SK-N-SH treated with all-trans-retinoic acid at 6 μM for 48 hours (cell line): ENCODE data around the gene BICD1.
A peak's percentile ranks its signal among the peaks of the same experiment; 100 is the strongest.

Experiments used
- ATAC-seq: fragments of 200-7000 bp; cut with Tn5 transposase; 3 replicates; pipeline ENCODE4 v1.9.1; 2020; ENCODE audit warnings: mild to moderate bottlenecking, moderate library complexity
- ARNTL ChIP-seq: fragments of 450-650 bp; formaldehyde crosslinking; IDR thresholded peaks from 2 replicates; pipeline ENCODE4 v1.5.0; 2020; ENCODE audit warnings: low read depth, mild to moderate bottlenecking, moderate library complexity, borderline replicate concordance
- BACH2 ChIP-seq: fragments of 250-450 bp; sonication (Bioruptor Pico); IDR thresholded peaks from 2 replicates; pipeline ENCODE4 v1.9.0; 2021; ENCODE audit warnings: mild to moderate bottlenecking, borderline replicate concordance
- CSDC2 ChIP-seq: fragments of 250-450 bp; sonication (Bioruptor Pico); IDR thresholded peaks from 2 replicates; pipeline ENCODE4 v1.5.0; 2020; ENCODE audit warnings: mild to moderate bottlenecking, moderate library complexity
- CSRNP3 ChIP-seq: fragments of 250-450 bp; sonication (Bioruptor Pico); IDR thresholded peaks from 2 replicates; pipeline ENCODE4 v1.5.1; 2021; ENCODE audit warnings: mild to moderate bottlenecking, moderate library complexity
- ESRRG ChIP-seq: fragments of 250-450 bp; sonication (Bioruptor Pico); IDR thresholded peaks from 2 replicates; pipeline ENCODE4 v1.6.1; 2021; ENCODE audit warnings: mild to moderate bottlenecking
- GLIS3 ChIP-seq: fragments of 250-450 bp; sonication (Bioruptor Pico); IDR thresholded peaks from 2 replicates; pipeline ENCODE4 v1.5.0; 2020; ENCODE audit warnings: mild to moderate bottlenecking, moderate library complexity
- ISL1 ChIP-seq: fragments of 250-450 bp; sonication (Bioruptor Pico); IDR thresholded peaks from 2 replicates; pipeline ENCODE4 v2.1.2; 2022; ENCODE audit warnings: mild to moderate bottlenecking, moderate library complexity
- OSR1 ChIP-seq: fragments of 250-450 bp; sonication (Bioruptor Pico); IDR thresholded peaks from 2 replicates; pipeline ENCODE4 v1.8.0; 2022; ENCODE audit warnings: moderate library complexity, mild to moderate bottlenecking, inconsistent platforms
- PATZ1 ChIP-seq: fragments of 250-450 bp; sonication (Bioruptor Pico); IDR thresholded peaks from 2 replicates; pipeline ENCODE4 v1.8.0; 2020; ENCODE audit warnings: mild to moderate bottlenecking, moderate library complexity, borderline replicate concordance
- PPARA ChIP-seq: fragments of 250-450 bp; sonication (Bioruptor Pico); IDR thresholded peaks from 2 replicates; pipeline ENCODE4 v1.5.0; 2020; ENCODE audit warnings: mild to moderate bottlenecking, borderline replicate concordance
- SNAI2 ChIP-seq: fragments of 250-450 bp; sonication (Bioruptor Pico); IDR thresholded peaks from 2 replicates; pipeline ENCODE4 v1.5.0; 2020; ENCODE audit warnings: mild to moderate bottlenecking, moderate library complexity
- TCF4 ChIP-seq: fragments of 250-450 bp; sonication (Bioruptor Pico); IDR thresholded peaks from 2 replicates; pipeline ENCODE4 v1.8.0; 2021; ENCODE audit warnings: mild to moderate bottlenecking, moderate library complexity, borderline replicate concordance
- TOX ChIP-seq: fragments of 250-450 bp; sonication (Bioruptor Pico); IDR thresholded peaks from 2 replicates; pipeline ENCODE4 v1.8.0; 2021; ENCODE audit warnings: mild to moderate bottlenecking, moderate library complexity, borderline replicate concordance
- TSHZ2 ChIP-seq: fragments of 250-450 bp; sonication (Bioruptor Pico); IDR thresholded peaks from 2 replicates; pipeline ENCODE4 v1.5.0; 2020; ENCODE audit warnings: mild to moderate bottlenecking, moderate library complexity
- ZC3H10 ChIP-seq: fragments of 250-450 bp; sonication (Bioruptor Pico); IDR thresholded peaks from 2 replicates; pipeline ENCODE4 v1.5.1; 2021; ENCODE audit warnings: mild to moderate bottlenecking, moderate library complexity
- ZFP3 ChIP-seq: fragments of 250-450 bp; sonication (Bioruptor Pico); IDR thresholded peaks from 2 replicates; pipeline ENCODE4 v1.5.0; 2020; ENCODE audit warnings: mild to moderate bottlenecking, moderate library complexity
- ZFP30 ChIP-seq: fragments of 450-650 bp; formaldehyde crosslinking; IDR thresholded peaks from 2 replicates; pipeline ENCODE4 v1.5.0; 2022; ENCODE audit warnings: mild to moderate bottlenecking, moderate library complexity
- ZNF70 ChIP-seq: fragments of 450-650 bp; formaldehyde crosslinking; IDR thresholded peaks from 2 replicates; pipeline ENCODE4 v1.5.0; 2020; ENCODE audit warnings: mild to moderate bottlenecking, moderate library complexity
- ZNF8 ChIP-seq: fragments of 450-650 bp; formaldehyde crosslinking; IDR thresholded peaks from 2 replicates; pipeline ENCODE4 v1.5.0; 2020; ENCODE audit warnings: mild to moderate bottlenecking, moderate library complexity
- TF ChIP-seq, protein P1 (sequence below): fragments of 250-450 bp; sonication (Bioruptor Pico); IDR thresholded peaks from 2 replicates; pipeline ENCODE4 v1.5.1; 2020; ENCODE audit warnings: low read depth, mild to moderate bottlenecking, moderate library complexity

The BICD1 gene

GRCh38 chr12:32106517-32107358 lies at the start of gene BICD1:
TSS of gene BICD1 (plus strand) at chr12:32106847. CDS start at chr12:32107332, 485 bp downstream.
- peak; percentile 91 for ATAC-seq
- TF ChIP-seq OSR1 (CRISPR knock-in tag) (no peak), ARNTL (CRISPR knock-in tag) (no peak), BACH2 (CRISPR knock-in tag) (no peak), TCF4 (CRISPR knock-in tag) (no peak), TOX (CRISPR knock-in tag) (no peak), TSHZ2 (CRISPR knock-in tag) (no peak), ZNF8 (CRISPR knock-in tag) (no peak)

- no peak for TF ChIP-seq ESRRG (CRISPR knock-in tag)
- TF ChIP-seq GLIS3 (CRISPR knock-in tag), result no peak
- TF ChIP-seq, protein P1, sequence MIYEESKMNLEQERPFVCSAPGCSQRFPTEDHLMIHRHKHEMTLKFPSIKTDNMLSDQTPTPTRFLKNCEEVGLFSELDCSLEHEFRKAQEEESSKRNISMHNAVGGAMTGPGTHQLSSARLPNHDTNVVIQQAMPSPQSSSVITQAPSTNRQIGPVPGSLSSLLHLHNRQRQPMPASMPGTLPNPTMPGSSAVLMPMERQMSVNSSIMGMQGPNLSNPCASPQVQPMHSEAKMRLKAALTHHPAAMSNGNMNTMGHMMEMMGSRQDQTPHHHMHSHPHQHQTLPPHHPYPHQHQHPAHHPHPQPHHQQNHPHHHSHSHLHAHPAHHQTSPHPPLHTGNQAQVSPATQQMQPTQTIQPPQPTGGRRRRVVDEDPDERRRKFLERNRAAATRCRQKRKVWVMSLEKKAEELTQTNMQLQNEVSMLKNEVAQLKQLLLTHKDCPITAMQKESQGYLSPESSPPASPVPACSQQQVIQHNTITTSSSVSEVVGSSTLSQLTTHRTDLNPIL, result no peak
- TF ChIP-seq ZNF8 (CRISPR knock-in tag), result no peak
- TF ChIP-seq CSDC2 (CRISPR knock-in tag), result no peak
- TF ChIP-seq PPARA (CRISPR knock-in tag), result no peak
- no peak for TF ChIP-seq CSRNP3 (CRISPR knock-in tag)
- TF ChIP-seq ZNF70 (CRISPR knock-in tag), result no peak
- TF ChIP-seq ZC3H10 (CRISPR knock-in tag), result no peak
- TF ChIP-seq ISL1 (CRISPR knock-in tag), result no peak
- no peak for TF ChIP-seq ZFP3 (CRISPR knock-in tag)
- TF ChIP-seq, all 23 proteins: peak for 0
- ATAC-seq, result no peak
Measured at GRCh38 chr12:32061033-32061432, 45.6 kb upstream of the BICD1 start.

DNA sequence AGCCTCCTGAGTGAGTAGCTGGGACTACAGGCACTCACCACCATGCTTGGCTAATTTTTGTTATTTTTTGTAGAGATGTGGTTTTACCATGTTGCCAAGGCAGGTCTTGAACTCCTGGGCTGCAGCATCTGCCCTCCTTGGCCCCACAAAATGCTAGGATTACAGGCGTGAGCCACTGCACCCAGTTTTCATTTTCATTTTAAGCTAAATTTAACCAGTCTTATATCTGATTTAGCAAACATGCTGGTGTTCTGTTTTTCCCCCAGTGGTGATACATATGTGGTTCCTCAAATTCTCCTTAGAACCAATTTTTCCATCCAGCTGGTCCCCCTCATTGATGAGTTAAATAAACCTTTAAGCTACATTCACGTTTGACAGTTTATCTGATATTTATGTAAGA lies 43.8 kb upstream of the BICD1 start:
- no peak for ATAC-seq
- TF ChIP-seq, protein P1, result no peak
- TF ChIP-seq, all 23 proteins: peak for 0

- ATAC-seq, result no peak
- TF ChIP-seq ZFP3 (CRISPR knock-in tag) (no peak), ZC3H10 (CRISPR knock-in tag) (no peak), ARNTL (CRISPR knock-in tag) (no peak), ESRRG (CRISPR knock-in tag) (no peak), ZFP30 (CRISPR knock-in tag) (no peak), ISL1 (CRISPR knock-in tag) (no peak), GLIS3 (CRISPR knock-in tag) (no peak), SNAI2 (CRISPR knock-in tag) (no peak), OSR1 (CRISPR knock-in tag) (no peak), PATZ1 (no peak), ZNF70 (CRISPR knock-in tag) (no peak), TSHZ2 (CRISPR knock-in tag) (no peak)
- TF ChIP-seq, protein P1, result no peak
Measured at GRCh38 chr12:32063796-32064195, 42.9 kb upstream of the BICD1 start.
